ENCODE measurements around the gene ABRAXAS1.

DNA sequence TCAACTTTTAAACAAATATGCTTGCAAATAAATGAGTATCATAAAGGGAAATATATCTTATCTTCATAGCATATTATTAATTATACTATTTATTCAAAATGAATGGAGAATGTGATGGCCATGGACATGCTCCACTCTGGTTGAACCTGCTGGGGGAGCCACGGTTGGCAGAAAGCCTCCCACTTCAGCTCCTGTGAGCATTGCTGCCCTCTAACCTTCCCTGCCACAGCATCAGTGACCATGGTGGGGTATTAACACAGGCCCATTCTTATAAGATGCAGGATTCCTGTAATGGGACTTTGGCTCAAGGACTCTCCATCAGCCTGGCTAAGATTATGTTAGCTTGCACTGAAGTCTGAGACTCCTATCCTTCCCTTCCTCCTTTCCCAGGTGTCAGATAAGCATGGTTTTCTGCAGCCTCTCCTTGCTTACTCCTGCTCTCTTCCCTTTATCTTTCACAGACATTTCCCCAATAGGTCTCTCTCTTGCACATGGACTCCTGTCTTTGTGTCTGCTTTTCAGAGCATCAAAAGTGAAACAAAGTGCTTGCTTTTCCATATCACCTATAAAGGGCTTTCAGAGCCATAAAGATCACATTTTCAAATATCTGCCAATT lies 4.9 kb upstream of the ABRAXAS1 start:
- TF ChIP-seq POLR2A (IDR thresholded peaks at IDR 0.05): no peak
- TF ChIP-seq, protein P1, sequence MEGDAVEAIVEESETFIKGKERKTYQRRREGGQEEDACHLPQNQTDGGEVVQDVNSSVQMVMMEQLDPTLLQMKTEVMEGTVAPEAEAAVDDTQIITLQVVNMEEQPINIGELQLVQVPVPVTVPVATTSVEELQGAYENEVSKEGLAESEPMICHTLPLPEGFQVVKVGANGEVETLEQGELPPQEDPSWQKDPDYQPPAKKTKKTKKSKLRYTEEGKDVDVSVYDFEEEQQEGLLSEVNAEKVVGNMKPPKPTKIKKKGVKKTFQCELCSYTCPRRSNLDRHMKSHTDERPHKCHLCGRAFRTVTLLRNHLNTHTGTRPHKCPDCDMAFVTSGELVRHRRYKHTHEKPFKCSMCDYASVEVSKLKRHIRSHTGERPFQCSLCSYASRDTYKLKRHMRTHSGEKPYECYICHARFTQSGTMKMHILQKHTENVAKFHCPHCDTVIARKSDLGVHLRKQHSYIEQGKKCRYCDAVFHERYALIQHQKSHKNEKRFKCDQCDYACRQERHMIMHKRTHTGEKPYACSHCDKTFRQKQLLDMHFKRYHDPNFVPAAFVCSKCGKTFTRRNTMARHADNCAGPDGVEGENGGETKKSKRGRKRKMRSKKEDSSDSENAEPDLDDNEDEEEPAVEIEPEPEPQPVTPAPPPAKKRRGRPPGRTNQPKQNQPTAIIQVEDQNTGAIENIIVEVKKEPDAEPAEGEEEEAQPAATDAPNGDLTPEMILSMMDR (IDR thresholded peaks at IDR 0.05): no peak
